ENCODE measurements around the gene ACSF3. TPM values are rescaled to one million over a fixed set of nuclear protein-coding genes. Genes with fewer than 3 reads are reported as not detected.

Gene ACSF3
- total RNA-seq, 2 experiments from 2014 or later = 112 to 143 TPM

DNA sequence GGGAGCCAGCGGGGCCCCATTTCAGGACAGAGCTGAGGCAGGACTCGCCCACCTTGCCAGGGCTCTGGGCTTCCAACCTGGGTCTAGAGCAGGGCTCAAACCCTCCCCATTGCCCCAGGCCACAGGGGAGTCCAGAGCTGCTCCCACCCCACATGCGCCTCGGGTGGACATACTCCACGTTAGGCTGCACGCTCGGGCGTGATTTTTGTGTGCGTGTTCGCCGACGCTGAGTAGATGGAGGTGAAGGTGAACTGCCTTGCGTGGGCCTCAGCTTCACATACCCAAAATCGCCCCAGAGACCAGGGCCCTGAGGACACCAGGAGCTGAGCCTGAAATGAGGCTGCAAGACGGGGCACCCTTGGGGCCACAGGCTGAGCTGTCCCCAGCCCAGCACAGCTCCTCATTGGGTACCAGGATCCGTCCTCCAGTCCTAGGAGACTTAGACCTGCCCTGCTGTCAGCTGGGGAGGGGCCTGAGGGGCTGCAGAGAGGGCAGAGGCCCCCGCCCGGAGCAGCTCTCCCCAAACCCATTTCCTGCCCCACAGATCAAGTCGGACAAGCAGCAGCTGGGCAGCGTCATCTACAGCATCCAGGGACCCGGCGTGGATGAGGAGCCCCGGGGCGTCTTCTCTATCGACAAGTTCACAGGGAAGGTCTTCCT is 86.1 kb downstream of the ACSF3 start:
- Histone ChIP-seq H3K4me3 (ENCODE audit: low read depth, low read length, poor library complexity, severe bottlenecking) (no peak overlapping the region), H3K4me1 (ENCODE audit: insufficient read depth, low read length, poor library complexity, severe bottlenecking) (no peaks in the 10 kb centered on the region), H3K27ac (ENCODE audit: low read depth, low read length, poor library complexity, severe bottlenecking) (no peak overlapping the region), H3K9me2 (ENCODE audit: insufficient read depth, low read length) (no peaks in the 10 kb centered on the region), H3K79me2 (ENCODE audit: insufficient read depth, low read depth, low read length) (no peaks in the 10 kb centered on the region), H3K4me2 (ENCODE audit: low read length) (no peak overlapping the region), H3K36me3 (ENCODE audit: insufficient read depth, low read length) (no peaks in the 10 kb centered on the region), H2AFZ (ENCODE audit: low read length) (no peak overlapping the region), H4K20me1 (ENCODE audit: insufficient read depth, low read length) (no peaks in the 10 kb centered on the region), H3K9me3 (ENCODE audit: low read length) (no peaks in the 10 kb centered on the region)
- ChIA-PET POLR2A (no interaction called here), CTCF (ENCODE audit: unreplicated experiment) (no interaction called here)
- TF ChIP-seq, protein P1, sequence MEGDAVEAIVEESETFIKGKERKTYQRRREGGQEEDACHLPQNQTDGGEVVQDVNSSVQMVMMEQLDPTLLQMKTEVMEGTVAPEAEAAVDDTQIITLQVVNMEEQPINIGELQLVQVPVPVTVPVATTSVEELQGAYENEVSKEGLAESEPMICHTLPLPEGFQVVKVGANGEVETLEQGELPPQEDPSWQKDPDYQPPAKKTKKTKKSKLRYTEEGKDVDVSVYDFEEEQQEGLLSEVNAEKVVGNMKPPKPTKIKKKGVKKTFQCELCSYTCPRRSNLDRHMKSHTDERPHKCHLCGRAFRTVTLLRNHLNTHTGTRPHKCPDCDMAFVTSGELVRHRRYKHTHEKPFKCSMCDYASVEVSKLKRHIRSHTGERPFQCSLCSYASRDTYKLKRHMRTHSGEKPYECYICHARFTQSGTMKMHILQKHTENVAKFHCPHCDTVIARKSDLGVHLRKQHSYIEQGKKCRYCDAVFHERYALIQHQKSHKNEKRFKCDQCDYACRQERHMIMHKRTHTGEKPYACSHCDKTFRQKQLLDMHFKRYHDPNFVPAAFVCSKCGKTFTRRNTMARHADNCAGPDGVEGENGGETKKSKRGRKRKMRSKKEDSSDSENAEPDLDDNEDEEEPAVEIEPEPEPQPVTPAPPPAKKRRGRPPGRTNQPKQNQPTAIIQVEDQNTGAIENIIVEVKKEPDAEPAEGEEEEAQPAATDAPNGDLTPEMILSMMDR (conservative IDR thresholded peaks at IDR 0.05; ENCODE audit: low read length) = no peak
- TF ChIP-seq EZH2phosphoT487 (IDR thresholded peaks at IDR 0.05; ENCODE audit: borderline replicate concordance, low read depth, low read length) = no peak
- no TSS peak for BruUV-seq (replicated peaks)
- intact Hi-C loops (cut with micrococcal nuclease; ENCODE audit: unreplicated experiment) = no loop called here
- no peak for DNase-seq (ENCODE audit: low spot score)

DNA sequence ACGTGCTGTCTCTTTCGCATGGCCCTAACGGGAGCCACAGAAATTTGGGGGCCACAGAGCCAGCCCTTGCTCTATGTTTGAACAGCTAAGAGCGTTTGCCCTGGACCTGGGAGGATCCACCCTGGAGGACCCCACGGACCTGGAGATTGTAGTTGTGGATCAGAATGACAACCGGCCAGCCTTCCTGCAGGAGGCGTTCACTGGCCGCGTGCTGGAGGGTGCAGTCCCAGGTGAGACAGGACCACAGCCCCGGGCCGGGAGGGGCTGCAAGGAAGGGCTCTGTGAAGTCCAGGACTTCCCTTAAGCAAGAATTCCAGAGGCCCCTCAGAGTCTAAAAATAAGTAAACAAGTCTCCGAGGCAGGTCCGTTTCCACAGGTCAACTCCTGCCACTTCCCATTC is 89.8 kb downstream of the ACSF3 start:
- no peak for DNase-seq (ENCODE audit: low spot score)
- Histone ChIP-seq H3K36me3 (ENCODE audit: insufficient read depth, low read length) (no peaks in the 10 kb centered on the region), H4K20me1 (ENCODE audit: insufficient read depth, low read length) (no peaks in the 10 kb centered on the region), H3K4me2 (ENCODE audit: low read length) (no peak overlapping the region), H3K79me2 (ENCODE audit: insufficient read depth, low read depth, low read length) (no peaks in the 10 kb centered on the region), H3K4me1 (ENCODE audit: insufficient read depth, low read length, poor library complexity, severe bottlenecking) (no peaks in the 10 kb centered on the region), H3K27ac (ENCODE audit: low read depth, low read length, poor library complexity, severe bottlenecking) (no peak overlapping the region), H3K4me3 (ENCODE audit: low read depth, low read length, poor library complexity, severe bottlenecking) (no peak overlapping the region), H2AFZ (ENCODE audit: low read length) (no peak overlapping the region), H3K9me3 (ENCODE audit: low read length) (no peaks in the 10 kb centered on the region), H3K9me2 (ENCODE audit: insufficient read depth, low read length) (no peaks in the 10 kb centered on the region)
- intact Hi-C loops (cut with micrococcal nuclease; ENCODE audit: unreplicated experiment) = no loop called here
- TF ChIP-seq EZH2phosphoT487 (IDR thresholded peaks at IDR 0.05; ENCODE audit: borderline replicate concordance, low read depth, low read length) = no peak
- TF ChIP-seq, protein P1 (conservative IDR thresholded peaks at IDR 0.05; ENCODE audit: low read length) = no peak
- ChIA-PET POLR2A (interaction anchor here (0.6 kb wide), 1 partner anchor 9 kb away, joined by 3 read pairs; no protein-coding TSS in a partner anchor), CTCF (ENCODE audit: unreplicated experiment) (no interaction called here)
- BruUV-seq (replicated peaks) = no TSS peak

GRCh38 chr16:89183975-89184676 is 90.5 kb downstream of the ACSF3 start:
- ChIA-PET POLR2A (interaction anchor here (0.6 kb wide), 1 partner anchor 8 kb away, joined by 3 read pairs; no protein-coding TSS in a partner anchor), CTCF (ENCODE audit: unreplicated experiment) (no interaction called here)
- H3K4me1 ChIP-seq (ENCODE audit: insufficient read depth, low read length, poor library complexity, severe bottlenecking) = no peaks in the 10 kb centered on the region
- H3K4me2 ChIP-seq (ENCODE audit: low read length) = no peak overlapping the region
- H3K27ac ChIP-seq (ENCODE audit: low read depth, low read length, poor library complexity, severe bottlenecking) = no peak overlapping the region
- H4K20me1 ChIP-seq (ENCODE audit: insufficient read depth, low read length) = no peaks in the 10 kb centered on the region
- intact Hi-C loops (cut with micrococcal nuclease; ENCODE audit: unreplicated experiment) = no loop called here
- no peak for DNase-seq (ENCODE audit: low spot score)
- H3K79me2 ChIP-seq (ENCODE audit: insufficient read depth, low read depth, low read length) = no peaks in the 10 kb centered on the region
- no peak overlapping the region for H2AFZ ChIP-seq (ENCODE audit: low read length)
- H3K9me2 ChIP-seq (ENCODE audit: insufficient read depth, low read length) = no peaks in the 10 kb centered on the region
- BruUV-seq (replicated peaks) = no TSS peak
- no peaks in the 10 kb centered on the region for H3K9me3 ChIP-seq (ENCODE audit: low read length)
- no peaks in the 10 kb centered on the region for H3K36me3 ChIP-seq (ENCODE audit: insufficient read depth, low read length)
- TF ChIP-seq, protein P1 (conservative IDR thresholded peaks at IDR 0.05; ENCODE audit: low read length) = no peak
- TF ChIP-seq EZH2phosphoT487 (IDR thresholded peaks at IDR 0.05; ENCODE audit: borderline replicate concordance, low read depth, low read length) = no peak
- H3K4me3 ChIP-seq (ENCODE audit: low read depth, low read length, poor library complexity, severe bottlenecking) = no peak overlapping the region
